ENCODE data around the gene LTF. TPM values are rescaled to one million over a fixed set of nuclear protein-coding genes. Genes with fewer than 3 reads are reported as not detected.
A peak's percentile ranks its signal among the peaks of the same experiment; 100 is the strongest.

LTF gene
- total and polyA plus RNA-seq, 9 of the 15 experiments (the other 6 are each of a cell fraction or from before 2014, with no cell fraction given) = 0.07 TPM; not detected in 8

DNA sequence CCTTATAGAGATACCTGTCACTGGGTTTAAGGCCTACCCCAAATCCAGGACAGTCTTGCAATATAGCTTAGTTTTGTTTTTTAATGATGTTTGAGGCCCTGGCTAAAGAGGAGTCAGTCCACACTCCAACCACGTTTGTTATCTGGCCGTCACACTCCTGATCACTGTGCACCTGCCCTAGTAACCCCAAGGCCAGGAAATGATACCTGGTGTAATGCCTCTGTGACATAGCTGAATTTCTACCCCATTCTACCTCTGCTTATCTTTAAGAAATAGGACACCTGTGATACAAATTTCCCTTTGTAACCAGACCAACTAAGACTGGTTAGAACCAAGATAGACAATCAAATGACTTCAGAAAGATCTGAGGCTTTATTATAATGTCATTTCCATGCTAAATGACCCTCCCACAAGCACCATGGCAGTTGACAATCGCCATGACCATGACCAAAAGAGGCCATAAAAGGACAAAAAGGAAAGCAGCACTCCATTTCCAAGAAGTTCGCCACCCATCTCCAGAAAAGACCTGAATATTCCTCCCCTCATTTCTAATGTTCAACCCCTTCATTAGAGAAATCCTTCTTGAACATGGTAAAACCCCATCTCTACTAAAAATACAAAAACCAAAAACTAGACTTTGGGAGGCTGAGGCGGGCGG lies 28.3 kb upstream of the LTF start (continued):
- TF ChIP-seq, protein P1, sequence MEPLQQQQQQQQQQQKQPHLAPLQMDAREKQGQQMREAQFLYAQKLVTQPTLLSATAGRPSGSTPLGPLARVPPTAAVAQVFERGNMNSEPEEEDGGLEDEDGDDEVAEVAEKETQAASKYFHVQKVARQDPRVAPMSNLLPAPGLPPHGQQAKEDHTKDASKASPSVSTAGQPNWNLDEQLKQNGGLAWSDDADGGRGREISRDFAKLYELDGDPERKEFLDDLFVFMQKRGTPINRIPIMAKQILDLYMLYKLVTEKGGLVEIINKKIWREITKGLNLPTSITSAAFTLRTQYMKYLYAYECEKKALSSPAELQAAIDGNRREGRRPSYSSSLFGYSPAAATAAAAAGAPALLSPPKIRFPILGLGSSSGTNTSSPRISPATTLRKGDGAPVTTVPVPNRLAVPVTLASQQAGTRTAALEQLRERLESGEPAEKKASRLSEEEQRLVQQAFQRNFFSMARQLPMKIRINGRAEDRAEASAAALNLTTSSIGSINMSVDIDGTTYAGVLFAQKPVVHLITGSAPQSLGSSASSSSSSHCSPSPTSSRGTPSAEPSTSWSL (CRISPR knock-in tag; IDR thresholded peaks at IDR 0.05; ENCODE audit: borderline replicate concordance) = no peak
- peak; percentile 56 for TF ChIP-seq CTBP1 (IDR thresholded peaks at IDR 0.05; ENCODE audit: borderline replicate concordance)
- TF ChIP-seq, protein P2, sequence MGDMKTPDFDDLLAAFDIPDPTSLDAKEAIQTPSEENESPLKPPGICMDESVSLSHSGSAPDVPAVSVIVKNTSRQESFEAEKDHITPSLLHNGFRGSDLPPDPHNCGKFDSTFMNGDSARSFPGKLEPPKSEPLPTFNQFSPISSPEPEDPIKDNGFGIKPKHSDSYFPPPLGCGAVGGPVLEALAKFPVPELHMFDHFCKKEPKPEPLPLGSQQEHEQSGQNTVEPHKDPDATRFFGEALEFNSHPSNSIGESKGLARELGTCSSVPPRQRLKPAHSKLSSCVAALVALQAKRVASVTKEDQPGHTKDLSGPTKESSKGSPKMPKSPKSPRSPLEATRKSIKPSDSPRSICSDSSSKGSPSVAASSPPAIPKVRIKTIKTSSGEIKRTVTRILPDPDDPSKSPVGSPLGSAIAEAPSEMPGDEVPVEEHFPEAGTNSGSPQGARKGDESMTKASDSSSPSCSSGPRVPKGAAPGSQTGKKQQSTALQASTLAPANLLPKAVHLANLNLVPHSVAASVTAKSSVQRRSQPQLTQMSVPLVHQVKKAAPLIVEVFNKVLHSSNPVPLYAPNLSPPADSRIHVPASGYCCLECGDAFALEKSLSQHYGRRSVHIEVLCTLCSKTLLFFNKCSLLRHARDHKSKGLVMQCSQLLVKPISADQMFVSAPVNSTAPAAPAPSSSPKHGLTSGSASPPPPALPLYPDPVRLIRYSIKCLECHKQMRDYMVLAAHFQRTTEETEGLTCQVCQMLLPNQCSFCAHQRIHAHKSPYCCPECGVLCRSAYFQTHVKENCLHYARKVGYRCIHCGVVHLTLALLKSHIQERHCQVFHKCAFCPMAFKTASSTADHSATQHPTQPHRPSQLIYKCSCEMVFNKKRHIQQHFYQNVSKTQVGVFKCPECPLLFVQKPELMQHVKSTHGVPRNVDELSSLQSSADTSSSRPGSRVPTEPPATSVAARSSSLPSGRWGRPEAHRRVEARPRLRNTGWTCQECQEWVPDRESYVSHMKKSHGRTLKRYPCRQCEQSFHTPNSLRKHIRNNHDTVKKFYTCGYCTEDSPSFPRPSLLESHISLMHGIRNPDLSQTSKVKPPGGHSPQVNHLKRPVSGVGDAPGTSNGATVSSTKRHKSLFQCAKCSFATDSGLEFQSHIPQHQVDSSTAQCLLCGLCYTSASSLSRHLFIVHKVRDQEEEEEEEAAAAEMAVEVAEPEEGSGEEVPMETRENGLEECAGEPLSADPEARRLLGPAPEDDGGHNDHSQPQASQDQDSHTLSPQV (IDR thresholded peaks at IDR 0.05) = peak; percentile 62; the same call in 1 of the 2 replicates
- TF ChIP-seq SNIP1 (IDR thresholded peaks at IDR 0.05; ENCODE audit: low read depth) = no peak
- no peak for TF ChIP-seq ZNF668 (CRISPR knock-in tag; IDR thresholded peaks at IDR 0.05)
- no peak for TF ChIP-seq ZC3H11A (IDR thresholded peaks at IDR 0.05; ENCODE audit: low read depth, low read length)
- TF ChIP-seq, protein P3, sequence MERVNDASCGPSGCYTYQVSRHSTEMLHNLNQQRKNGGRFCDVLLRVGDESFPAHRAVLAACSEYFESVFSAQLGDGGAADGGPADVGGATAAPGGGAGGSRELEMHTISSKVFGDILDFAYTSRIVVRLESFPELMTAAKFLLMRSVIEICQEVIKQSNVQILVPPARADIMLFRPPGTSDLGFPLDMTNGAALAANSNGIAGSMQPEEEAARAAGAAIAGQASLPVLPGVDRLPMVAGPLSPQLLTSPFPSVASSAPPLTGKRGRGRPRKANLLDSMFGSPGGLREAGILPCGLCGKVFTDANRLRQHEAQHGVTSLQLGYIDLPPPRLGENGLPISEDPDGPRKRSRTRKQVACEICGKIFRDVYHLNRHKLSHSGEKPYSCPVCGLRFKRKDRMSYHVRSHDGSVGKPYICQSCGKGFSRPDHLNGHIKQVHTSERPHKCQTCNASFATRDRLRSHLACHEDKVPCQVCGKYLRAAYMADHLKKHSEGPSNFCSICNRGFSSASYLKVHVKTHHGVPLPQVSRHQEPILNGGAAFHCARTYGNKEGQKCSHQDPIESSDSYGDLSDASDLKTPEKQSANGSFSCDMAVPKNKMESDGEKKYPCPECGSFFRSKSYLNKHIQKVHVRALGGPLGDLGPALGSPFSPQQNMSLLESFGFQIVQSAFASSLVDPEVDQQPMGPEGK (CRISPR knock-in tag; IDR thresholded peaks at IDR 0.05; ENCODE audit: borderline replicate concordance) = no peak
- TF ChIP-seq RBM14 (IDR thresholded peaks at IDR 0.05; ENCODE audit: borderline replicate concordance, insufficient read depth, low read depth, low read length) = no peak
- TF ChIP-seq, protein P4, sequence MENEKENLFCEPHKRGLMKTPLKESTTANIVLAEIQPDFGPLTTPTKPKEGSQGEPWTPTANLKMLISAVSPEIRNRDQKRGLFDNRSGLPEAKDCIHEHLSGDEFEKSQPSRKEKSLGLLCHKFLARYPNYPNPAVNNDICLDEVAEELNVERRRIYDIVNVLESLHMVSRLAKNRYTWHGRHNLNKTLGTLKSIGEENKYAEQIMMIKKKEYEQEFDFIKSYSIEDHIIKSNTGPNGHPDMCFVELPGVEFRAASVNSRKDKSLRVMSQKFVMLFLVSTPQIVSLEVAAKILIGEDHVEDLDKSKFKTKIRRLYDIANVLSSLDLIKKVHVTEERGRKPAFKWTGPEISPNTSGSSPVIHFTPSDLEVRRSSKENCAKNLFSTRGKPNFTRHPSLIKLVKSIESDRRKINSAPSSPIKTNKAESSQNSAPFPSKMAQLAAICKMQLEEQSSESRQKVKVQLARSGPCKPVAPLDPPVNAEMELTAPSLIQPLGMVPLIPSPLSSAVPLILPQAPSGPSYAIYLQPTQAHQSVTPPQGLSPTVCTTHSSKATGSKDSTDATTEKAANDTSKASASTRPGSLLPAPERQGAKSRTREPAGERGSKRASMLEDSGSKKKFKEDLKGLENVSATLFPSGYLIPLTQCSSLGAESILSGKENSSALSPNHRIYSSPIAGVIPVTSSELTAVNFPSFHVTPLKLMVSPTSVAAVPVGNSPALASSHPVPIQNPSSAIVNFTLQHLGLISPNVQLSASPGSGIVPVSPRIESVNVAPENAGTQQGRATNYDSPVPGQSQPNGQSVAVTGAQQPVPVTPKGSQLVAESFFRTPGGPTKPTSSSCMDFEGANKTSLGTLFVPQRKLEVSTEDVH (IDR thresholded peaks at IDR 0.05; ENCODE audit: low read depth, partially characterized antibody) = no peak
- TF ChIP-seq, protein P5, sequence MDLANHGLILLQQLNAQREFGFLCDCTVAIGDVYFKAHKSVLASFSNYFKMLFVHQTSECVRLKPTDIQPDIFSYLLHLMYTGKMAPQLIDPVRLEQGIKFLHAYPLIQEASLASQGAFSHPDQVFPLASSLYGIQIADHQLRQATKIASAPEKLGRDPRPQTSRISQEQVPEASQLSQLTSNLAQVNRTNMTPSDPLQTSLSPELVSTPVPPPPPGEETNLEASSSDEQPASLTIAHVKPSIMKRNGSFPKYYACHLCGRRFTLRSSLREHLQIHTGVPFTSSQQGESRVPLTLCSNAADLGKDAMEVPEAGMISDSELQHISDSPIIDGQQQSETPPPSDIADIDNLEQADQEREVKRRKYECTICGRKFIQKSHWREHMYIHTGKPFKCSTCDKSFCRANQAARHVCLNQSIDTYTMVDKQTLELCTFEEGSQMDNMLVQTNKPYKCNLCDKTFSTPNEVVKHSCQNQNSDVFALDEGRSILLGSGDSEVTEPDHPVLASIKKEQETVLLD (IDR thresholded peaks at IDR 0.05) = 0 out of 2 replicates have a peak, but pooled peaks have one; percentile 21
- TF ChIP-seq SIX5 (IDR thresholded peaks at IDR 0.05; ENCODE audit: borderline replicate concordance in 1 of 2, insufficient read depth in 1 of 2, low read depth in 1 of 2, low read length in 2 of 2) = no peak
- no peak for TF ChIP-seq LEF1 (IDR thresholded peaks at IDR 0.05)
- no peak for TF ChIP-seq DNMT1 (IDR thresholded peaks at IDR 0.05)
- TF ChIP-seq NCOR1 (IDR thresholded peaks at IDR 0.05) = peak; percentile 32; the same call in 1 of the 2 replicates
- peak; percentile 79 for TF ChIP-seq TAL1 (IDR thresholded peaks at IDR 0.05)

Data from K562 (cell line).